Ascending aorta (tissue), 2 donors: Measurements from ENCODE around the gene GPR176. TPM values are rescaled to one million over a fixed set of nuclear protein-coding genes. Genes with fewer than 3 reads are reported as not detected.

Experiments used
- DNase-seq, 2 donors: peaks; one replicate each; pipeline ENCODE4 v3.0.0-alpha.2; 2019; ENCODE audit warnings: low spot score in 2 of 2
- H3K27ac ChIP-seq, 2 donors: fragments of 200-600 bp; sonication (generic); one replicate each; pipeline ENCODE4 v1.5.1; 2016 to 2017; ENCODE audit warnings: mild to moderate bottlenecking in 1 of 2
- H3K27me3 ChIP-seq: fragments of 200-600 bp; sonication (generic); one replicate; pipeline ENCODE4 v1.5.1; 2017
- H3K36me3 ChIP-seq, 2 donors: fragments of 200-600 bp; sonication (generic); one replicate each; pipeline ENCODE4 v1.5.1; 2016
- H3K4me1 ChIP-seq, 2 donors: fragments of 200-600 bp; sonication (generic); one replicate each; pipeline ENCODE4 v1.5.1; 2016 to 2017; ENCODE audit warnings: mild to moderate bottlenecking in 1 of 2
- H3K4me3 ChIP-seq, 2 donors: fragments of 200-600 bp; sonication (generic); one replicate each; pipeline ENCODE4 v1.5.1; 2016 to 2017; ENCODE audit warnings: mild to moderate bottlenecking in 1 of 2
- H3K9me3 ChIP-seq, 2 donors: fragments of 200-600 bp; sonication (generic); one replicate each; pipeline ENCODE4 v1.5.1; 2016
- intact Hi-C: fragments of 100-400 bp; cut with DNase I; formaldehyde crosslinking; loops from one replicate; pipeline ENCODE4 v1.15.1; 2023
- total RNA-seq: library from RNA; depleted of rRNA; stranded (reverse); fragments of >200 nt; gene quantifications from one replicate; pipeline ENCODE4 v1.1.0, GENCODE V29; 2016
- TF ChIP-seq, protein P1 (sequence below), 3 experiments: fragments of 200-600 bp in 2 of 3; fragments of 450-650 bp in 1 of 3; sonication (generic) in 2 of 3; IDR thresholded peaks; one replicate each; pipeline ENCODE4 v1.5.1; 2016 to 2019; ENCODE audit warnings: antibody characterized with exemption in 3 of 3, mild to moderate bottlenecking in 1 of 3, moderate library complexity in 1 of 3

The GPR176 gene
- total RNA-seq, 1 donor from 2014 or later = 99.1 TPM

DNA sequence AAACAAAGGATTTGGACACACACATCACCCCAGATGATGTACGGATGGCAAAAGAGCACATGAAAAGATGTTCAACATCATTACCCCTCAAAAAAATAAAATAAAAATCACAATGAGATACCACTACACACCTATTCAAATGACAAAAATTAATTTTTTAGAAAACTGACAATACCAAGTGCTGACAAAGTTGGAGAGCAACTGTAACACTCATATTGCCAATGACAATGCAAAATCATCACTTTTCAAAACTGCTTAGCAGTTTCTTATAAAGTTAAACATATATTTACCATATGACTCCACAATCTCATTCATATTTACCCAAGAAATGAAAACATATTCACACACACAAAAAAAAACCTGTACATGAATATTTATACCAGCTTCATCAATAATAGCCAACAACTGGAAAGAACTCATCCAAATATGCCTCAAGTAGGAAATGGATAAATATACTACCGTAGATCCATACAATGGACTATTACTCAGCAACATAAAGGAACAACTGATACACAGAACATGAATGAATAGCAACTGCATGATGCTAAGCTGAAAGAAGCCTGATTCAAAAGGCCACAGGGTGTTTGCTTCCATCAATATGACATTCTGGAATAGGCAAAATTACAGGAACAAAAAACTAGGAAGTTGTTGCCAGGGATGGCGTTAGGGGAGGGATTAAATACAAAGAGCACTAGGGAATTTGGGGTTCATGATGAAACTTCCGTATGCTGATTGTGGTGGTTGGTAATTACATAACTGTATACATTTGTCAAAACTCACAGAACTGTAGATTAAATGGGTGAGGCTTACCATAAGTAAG lies 138.7 kb downstream of the GPR176 start:
- peak overlapping the region in 1 of 2 donors; percentile 94 for H3K4me3 ChIP-seq
- H3K36me3 ChIP-seq = no peaks in the 10 kb centered on the region
- no peaks in the 10 kb centered on the region for H3K9me3 ChIP-seq
- no peaks in the 10 kb centered on the region for H3K27me3 ChIP-seq
- peaks cover 0 to 7% of the 10 kb centered on the region in 2 donors for H3K4me1 ChIP-seq
- intact Hi-C loops = loop anchor here (5.0 kb wide), 1 partner anchor 1501 kb away; no protein-coding TSS in a partner anchor
- no peak for DNase-seq
- peak overlapping the region in 1 of 2 donors; percentile 40 for H3K27ac ChIP-seq
- TF ChIP-seq, protein P1, sequence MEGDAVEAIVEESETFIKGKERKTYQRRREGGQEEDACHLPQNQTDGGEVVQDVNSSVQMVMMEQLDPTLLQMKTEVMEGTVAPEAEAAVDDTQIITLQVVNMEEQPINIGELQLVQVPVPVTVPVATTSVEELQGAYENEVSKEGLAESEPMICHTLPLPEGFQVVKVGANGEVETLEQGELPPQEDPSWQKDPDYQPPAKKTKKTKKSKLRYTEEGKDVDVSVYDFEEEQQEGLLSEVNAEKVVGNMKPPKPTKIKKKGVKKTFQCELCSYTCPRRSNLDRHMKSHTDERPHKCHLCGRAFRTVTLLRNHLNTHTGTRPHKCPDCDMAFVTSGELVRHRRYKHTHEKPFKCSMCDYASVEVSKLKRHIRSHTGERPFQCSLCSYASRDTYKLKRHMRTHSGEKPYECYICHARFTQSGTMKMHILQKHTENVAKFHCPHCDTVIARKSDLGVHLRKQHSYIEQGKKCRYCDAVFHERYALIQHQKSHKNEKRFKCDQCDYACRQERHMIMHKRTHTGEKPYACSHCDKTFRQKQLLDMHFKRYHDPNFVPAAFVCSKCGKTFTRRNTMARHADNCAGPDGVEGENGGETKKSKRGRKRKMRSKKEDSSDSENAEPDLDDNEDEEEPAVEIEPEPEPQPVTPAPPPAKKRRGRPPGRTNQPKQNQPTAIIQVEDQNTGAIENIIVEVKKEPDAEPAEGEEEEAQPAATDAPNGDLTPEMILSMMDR (IDR thresholded peaks at IDR 0.05) = no peak

DNA sequence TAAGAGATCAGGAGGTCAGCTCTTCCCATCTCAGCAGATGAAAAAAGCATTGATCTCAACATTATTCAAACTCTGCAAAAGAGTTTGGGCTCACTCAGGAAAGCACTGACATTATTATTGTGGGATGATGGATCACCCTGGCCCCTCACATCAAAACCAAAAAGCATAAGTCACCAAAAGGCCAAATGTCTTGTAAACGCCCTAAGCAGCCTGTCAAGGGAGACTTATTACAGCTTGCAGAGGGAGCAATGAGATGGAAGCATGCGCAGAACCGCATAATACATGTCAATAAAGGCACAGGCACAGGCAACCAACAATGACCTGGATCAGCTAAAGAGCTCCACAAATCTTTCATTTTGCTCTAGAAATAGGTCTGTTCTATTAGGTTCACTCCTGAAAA lies 142.0 kb downstream of the GPR176 start:
- no peak overlapping the region for H3K4me3 ChIP-seq
- intact Hi-C loops = no loop called here
- H3K27me3 ChIP-seq = no peaks in the 10 kb centered on the region
- DNase-seq = no peak
- peaks cover 0 to 2% of the 10 kb centered on the region in 2 donors for H3K4me1 ChIP-seq
- no peaks in the 10 kb centered on the region for H3K36me3 ChIP-seq
- no peaks in the 10 kb centered on the region for H3K9me3 ChIP-seq
- H3K27ac ChIP-seq = no peak overlapping the region
- TF ChIP-seq, protein P1 (IDR thresholded peaks at IDR 0.05) = no peak

DNA sequence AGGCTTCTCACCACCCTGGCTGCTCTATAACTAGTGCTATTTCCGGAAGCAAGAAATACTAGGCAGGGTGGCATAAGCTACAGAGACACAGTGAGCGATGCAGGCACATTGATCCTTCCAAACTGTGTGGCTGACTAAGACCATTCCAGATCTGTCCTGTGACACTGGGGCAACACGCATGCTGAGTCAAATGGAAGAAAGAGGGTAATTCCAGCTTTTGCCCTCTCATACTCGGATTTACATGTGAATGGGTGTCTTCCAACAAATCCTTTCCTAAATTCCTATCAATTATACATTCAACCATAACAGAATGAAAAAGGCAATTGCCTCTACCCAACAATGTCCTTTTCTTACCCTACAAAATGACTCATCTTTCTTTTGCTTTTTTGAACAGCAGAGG lies 142.6 kb downstream of the GPR176 start:
- Histone ChIP-seq H3K27ac (no peak overlapping the region), H3K4me3 (no peak overlapping the region), H3K27me3 (no peaks in the 10 kb centered on the region), H3K9me3 (no peaks in the 10 kb centered on the region), H3K36me3 (no peaks in the 10 kb centered on the region), H3K4me1 (peaks cover 0 to 2% of the 10 kb centered on the region in 2 donors)
- no peak for DNase-seq
- intact Hi-C loops = no loop called here
- TF ChIP-seq, protein P1 (IDR thresholded peaks at IDR 0.05) = no peak

DNA sequence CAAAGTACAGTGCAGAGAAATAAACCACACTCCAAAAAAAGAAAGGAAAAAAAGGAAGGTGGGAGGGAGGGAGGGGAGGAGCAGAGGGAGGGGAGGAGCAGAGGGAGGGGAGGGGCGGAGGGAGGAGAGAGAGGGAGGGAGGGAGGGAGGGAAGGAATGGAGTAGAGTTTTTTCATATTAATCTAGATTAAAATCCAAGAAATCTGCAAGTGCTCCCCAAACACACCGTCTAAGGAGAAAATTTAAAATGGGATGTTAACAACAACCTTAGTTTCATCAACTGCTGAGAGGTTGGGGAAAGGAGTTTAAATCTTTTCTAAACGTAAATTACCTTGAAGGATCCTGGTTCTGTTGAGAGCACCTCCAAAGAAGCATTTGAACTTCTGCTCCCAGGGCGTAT lies 144.0 kb downstream of the GPR176 start:
- Histone ChIP-seq H3K27me3 (no peaks in the 10 kb centered on the region), H3K36me3 (no peaks in the 10 kb centered on the region), H3K9me3 (no peaks in the 10 kb centered on the region), H3K4me1 (no peaks in the 10 kb centered on the region), H3K27ac (no peak overlapping the region), H3K4me3 (no peak overlapping the region)
- TF ChIP-seq, protein P1 (IDR thresholded peaks at IDR 0.05) = no peak
- no peak for DNase-seq
- intact Hi-C loops = no loop called here

DNA sequence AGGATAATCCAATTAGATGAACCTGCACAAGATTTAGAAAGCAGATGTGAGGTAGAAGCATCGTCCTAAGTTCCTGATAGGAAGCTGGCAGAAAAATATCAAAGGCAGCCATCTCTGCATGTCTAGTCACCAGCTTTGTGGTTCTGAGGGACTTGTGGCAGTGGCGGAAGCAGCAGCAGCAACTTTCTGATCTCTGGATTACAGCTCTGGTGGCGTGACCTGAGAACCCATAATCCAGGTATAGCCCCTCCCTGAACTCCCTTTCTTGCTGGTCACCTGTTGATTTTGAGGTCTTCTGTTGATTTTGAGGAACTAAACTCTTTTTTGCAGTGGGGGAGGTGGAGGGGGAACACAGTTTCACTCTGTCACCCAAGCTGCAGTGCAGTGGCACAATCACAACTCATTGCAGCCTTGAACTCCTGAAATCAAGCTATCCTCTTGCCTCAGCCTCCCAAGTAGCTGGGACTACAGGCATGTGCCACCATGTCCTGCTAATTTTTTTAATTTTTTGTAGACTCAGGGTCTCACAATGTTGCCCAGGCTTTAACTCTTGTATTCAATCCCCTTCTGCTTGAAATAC lies 145.3 kb downstream of the GPR176 start:
- no peaks in the 10 kb centered on the region for H3K4me1 ChIP-seq
- DNase-seq = no peak
- no peaks in the 10 kb centered on the region for H3K36me3 ChIP-seq
- no peak overlapping the region for H3K27ac ChIP-seq
- H3K9me3 ChIP-seq = no peaks in the 10 kb centered on the region
- no peaks in the 10 kb centered on the region for H3K27me3 ChIP-seq
- intact Hi-C loops = no loop called here
- TF ChIP-seq, protein P1 (IDR thresholded peaks at IDR 0.05) = no peak
- H3K4me3 ChIP-seq = no peak overlapping the region
